ENCODE measurements around the gene HEATR3. TPM values are rescaled to one million over a fixed set of nuclear protein-coding genes. Genes with fewer than 3 reads are reported as not detected.

HEATR3 gene
- total and polyA plus RNA-seq, 2 of the 13 experiments (the other 11 are each of a cell fraction or from before 2014, with no cell fraction given), result 22.4 to 52.4 TPM

DNA sequence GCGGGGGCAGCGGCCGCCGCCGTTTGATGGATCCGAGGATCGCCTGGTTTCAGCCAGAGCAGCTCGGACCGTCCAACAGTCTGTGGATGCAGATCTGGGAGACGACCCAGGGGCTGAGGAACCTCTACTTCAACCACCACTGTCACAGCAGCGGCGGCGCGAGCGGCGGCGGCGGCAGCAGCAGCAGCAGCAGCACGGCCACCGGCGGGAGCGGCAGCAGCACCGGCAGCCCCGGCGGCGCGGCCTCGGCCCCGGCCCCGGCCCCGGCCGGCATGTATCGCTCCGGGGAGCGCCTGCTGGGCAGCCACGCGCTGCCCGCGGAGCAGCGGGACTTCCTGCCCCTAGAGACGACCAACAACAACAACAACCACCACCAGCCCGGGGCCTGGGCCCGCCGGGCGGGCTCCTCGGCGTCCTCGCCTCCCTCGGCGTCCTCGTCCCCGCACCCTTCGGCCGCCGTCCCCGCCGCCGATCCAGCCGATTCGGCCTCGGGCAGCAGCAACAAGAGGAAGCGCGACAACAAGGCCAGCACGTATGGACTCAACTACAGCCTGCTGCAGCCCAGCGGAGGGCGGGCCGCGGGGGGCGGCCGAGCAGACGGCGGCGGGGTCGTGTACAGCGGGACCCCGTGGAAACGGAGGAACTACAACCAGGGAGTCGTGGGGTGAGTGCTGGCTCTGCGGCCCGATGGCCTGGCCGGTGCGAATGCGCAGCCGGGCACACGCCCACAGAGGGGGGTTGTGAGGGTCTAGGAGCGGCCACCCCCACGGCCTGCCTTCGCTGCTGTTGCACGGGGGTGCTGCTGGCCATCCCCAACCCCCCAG lies 88.0 kb downstream of the HEATR3 start (continued):
- TF ChIP-seq ZNF709 (CRISPR knock-in tag; IDR thresholded peaks at IDR 0.05) (no peak), DRAP1 (CRISPR knock-in tag; IDR thresholded peaks at IDR 0.05) (no peak), ETV6 (CRISPR knock-in tag; conservative IDR thresholded peaks at IDR 0.05) (no peak), PBX2 (CRISPR knock-in tag; IDR thresholded peaks at IDR 0.05) (no peak), MYC (CRISPR knock-in tag; IDR thresholded peaks at IDR 0.05; ENCODE audit: borderline replicate concordance) (peak; percentile 61), ZFP37 (CRISPR knock-in tag; IDR thresholded peaks at IDR 0.05; ENCODE audit: borderline replicate concordance) (no peak), HMGXB4 (CRISPR knock-in tag; IDR thresholded peaks at IDR 0.05; ENCODE audit: borderline replicate concordance in 1 of 2, low read depth in 1 of 2) (no peak; a peak in 1 of 4 replicates), NFATC3 (CRISPR knock-in tag; IDR thresholded peaks at IDR 0.05) (no peak), ZNF788 (CRISPR knock-in tag; IDR thresholded peaks at IDR 0.05; ENCODE audit: borderline replicate concordance) (peak; percentile 85; the same call in 1 of the 2 replicates), HMGA1 (CRISPR knock-in tag; conservative IDR thresholded peaks at IDR 0.05) (no peak), BRD4 (CRISPR knock-in tag; IDR thresholded peaks at IDR 0.05) (0 out of 2 replicates have a peak, but pooled peaks have one; percentile 36), BATF2 (CRISPR knock-in tag; IDR thresholded peaks at IDR 0.05) (no peak), MAFG (CRISPR knock-in tag; IDR thresholded peaks at IDR 0.05) (0 out of 2 replicates have a peak, but pooled peaks have one; percentile 31), CCDC6 (CRISPR knock-in tag; IDR thresholded peaks at IDR 0.05) (peak; percentile 39; the same call in 1 of the 2 replicates)
- TF ChIP-seq, protein P1, sequence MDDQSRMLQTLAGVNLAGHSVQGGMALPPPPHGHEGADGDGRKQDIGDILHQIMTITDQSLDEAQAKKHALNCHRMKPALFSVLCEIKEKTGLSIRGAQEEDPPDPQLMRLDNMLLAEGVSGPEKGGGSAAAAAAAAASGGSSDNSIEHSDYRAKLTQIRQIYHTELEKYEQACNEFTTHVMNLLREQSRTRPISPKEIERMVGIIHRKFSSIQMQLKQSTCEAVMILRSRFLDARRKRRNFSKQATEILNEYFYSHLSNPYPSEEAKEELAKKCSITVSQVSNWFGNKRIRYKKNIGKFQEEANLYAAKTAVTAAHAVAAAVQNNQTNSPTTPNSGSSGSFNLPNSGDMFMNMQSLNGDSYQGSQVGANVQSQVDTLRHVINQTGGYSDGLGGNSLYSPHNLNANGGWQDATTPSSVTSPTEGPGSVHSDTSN (CRISPR knock-in tag; IDR thresholded peaks at IDR 0.05; ENCODE audit: borderline replicate concordance), result 0 out of 2 replicates have a peak, but pooled peaks have one; percentile 47
- TF ChIP-seq, protein P2, sequence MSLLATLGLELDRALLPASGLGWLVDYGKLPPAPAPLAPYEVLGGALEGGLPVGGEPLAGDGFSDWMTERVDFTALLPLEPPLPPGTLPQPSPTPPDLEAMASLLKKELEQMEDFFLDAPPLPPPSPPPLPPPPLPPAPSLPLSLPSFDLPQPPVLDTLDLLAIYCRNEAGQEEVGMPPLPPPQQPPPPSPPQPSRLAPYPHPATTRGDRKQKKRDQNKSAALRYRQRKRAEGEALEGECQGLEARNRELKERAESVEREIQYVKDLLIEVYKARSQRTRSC (CRISPR knock-in tag; IDR thresholded peaks at IDR 0.05; ENCODE audit: low read depth), result no peak

Measured in HepG2 (cell line).